AG08395 (cell line): ENCODE results near the gene PARD6B.
"Not testable (repeated sequence)": the region's sequence is repeated elsewhere in the genome, so short reads cannot be mapped to it uniquely, and the experiment has no call there.

Experiments used
- DNase-seq: peaks from one replicate; pipeline ENCODE4 v3.0.0; 2012; ENCODE audit warnings: mixed read lengths, low spot score

PARD6B gene

GRCh38 chr20:50731055-50731929, at the start of gene PARD6B:
Gene PARD6B, plus strand, starts transcription at chr20:50731580. Its CDS starts 207 bp downstream, at chr20:50731787.
- peak; percentile 97 for DNase-seq

GRCh38 chr20:50682065-50682464, 49.3 kb upstream of the PARD6B start:
- no peak for DNase-seq

- no peak for DNase-seq
These were observed 48.3 kb upstream of the PARD6B start for GRCh38 chr20:50682947-50683530.

- no peak for DNase-seq
These were observed 47.8 kb upstream of the PARD6B start for GRCh38 chr20:50683570-50683969.

GRCh38 chr20:50686821-50687220, 44.6 kb upstream of the PARD6B start:
- no peak for DNase-seq

- no peak for DNase-seq
These were observed 43.0 kb upstream of the PARD6B start for GRCh38 chr20:50688256-50688975.

- no peak for DNase-seq
These were observed 41.3 kb upstream of the PARD6B start for GRCh38 chr20:50689864-50690649.

GRCh38 chr20:50690650-50691572, 40.5 kb upstream of the PARD6B start, which contains the start of gene RIPOR3:
Gene RIPOR3, minus strand, starts transcription at chr20:50691542. Its CDS starts 414 bp downstream, at chr20:50691128.
- DNase-seq: peak; percentile 43

- DNase-seq: no peak
These were observed 39.5 kb upstream of the PARD6B start for GRCh38 chr20:50691573-50692551.

GRCh38 chr20:50692552-50692933, 38.8 kb upstream of the PARD6B start:
- no peak for DNase-seq

- no peak for DNase-seq
These were observed 38.4 kb upstream of the PARD6B start for GRCh38 chr20:50693001-50693400.

GRCh38 chr20:50694379-50695134, 36.8 kb upstream of the PARD6B start:
- DNase-seq: no peak

- DNase-seq: no peak
These were observed 36.1 kb upstream of the PARD6B start for GRCh38 chr20:50695135-50695872.

- not testable (repeated sequence) for DNase-seq
These were observed 33.1 kb upstream of the PARD6B start for GRCh38 chr20:50698255-50698654.

GRCh38 chr20:50699688-50700087, 31.7 kb upstream of the PARD6B start:
- DNase-seq: no peak

GRCh38 chr20:50701041-50701963, 30.1 kb upstream of the PARD6B start:
- no peak for DNase-seq
